HEK293 (cell line): ENCODE measurements around the gene STK11.

ENCODE experiments used
- CTCF ChIA-PET: fragments of 350-600 bp; formaldehyde crosslinking; extraction: SDS; loops from one replicate; lab custom pipeline; 2021; ENCODE audit warnings: antibody characterized with exemption; lab: Yijun Ruan, JAX
- POLR2A ChIA-PET: fragments of 300-600 bp; formaldehyde crosslinking; extraction: SDS; loops from one replicate; lab custom pipeline; 2020; ENCODE audit warnings: antibody characterized with exemption, inconsistent platforms; lab: Yijun Ruan, JAX
- H3K27ac ChIP-seq: fragments of 200-500 bp; sonication (Bioruptor generic); 2 replicates; pipeline ENCODE4 v1.5.1; 2014; ENCODE audit warnings: low read depth, low read length, control low read depth, inconsistent platforms; ENCODE audit errors: extremely low read depth
- H3K36me3 ChIP-seq, 2 experiments: fragments of 200-500 bp in 1 of 2; sonication (Bioruptor generic) in 1 of 2; 1 replicate in 1 of 2; 2 replicates in 1 of 2; pipeline ENCODE4 v1.5.1; 2014 to 2017; ENCODE audit warnings: inconsistent platforms in 2 of 2, low read length in 2 of 2; ENCODE audit not compliant: control insufficient read depth in 2 of 2, insufficient read depth in 1 of 2
- H3K4me1 ChIP-seq: fragments of 200-500 bp; sonication (Bioruptor generic); 2 replicates; pipeline ENCODE4 v1.5.1; 2014; ENCODE audit warnings: mild to moderate bottlenecking, low read length, inconsistent platforms; ENCODE audit not compliant: control insufficient read depth, insufficient read depth
- H3K4me3 ChIP-seq: 2 replicates; pipeline ENCODE4 v1.5.1; 2011; ENCODE audit warnings: low read depth, mild to moderate bottlenecking, control low read depth, low read length, moderate library complexity
- H3K9me3 ChIP-seq: fragments of 200-500 bp; sonication (Bioruptor generic); 2 replicates; pipeline ENCODE4 v1.5.1; 2014; ENCODE audit warnings: low read depth, low read length, inconsistent platforms; ENCODE audit not compliant: control insufficient read depth, insufficient read depth
- ATF2 ChIP-seq: fragments of 450-650 bp; formaldehyde crosslinking; IDR thresholded peaks from 2 replicates; pipeline ENCODE4 v1.5.1; 2016; ENCODE audit warnings: missing biosample characterization, missing genetic modification characterization, low read depth
- BCL11A ChIP-seq: fragments of 450-650 bp; formaldehyde crosslinking; IDR thresholded peaks from 2 replicates; pipeline ENCODE4 v1.5.1; 2016; ENCODE audit warnings: low read depth, missing biosample characterization, missing genetic modification characterization
- ELK4 ChIP-seq: IDR thresholded peaks from 2 replicates; pipeline ENCODE4 v1.6.1; 2011; ENCODE audit warnings: mild to moderate bottlenecking, low read depth, low read length, borderline replicate concordance
- GFI1B ChIP-seq: fragments of 450-650 bp; formaldehyde crosslinking; IDR thresholded peaks from 2 replicates; pipeline ENCODE4 v1.5.1; 2016; ENCODE audit warnings: missing biosample characterization, missing genetic modification characterization
- HOXA7 ChIP-seq: sonication (generic); formaldehyde crosslinking; IDR thresholded peaks from 2 replicates; pipeline ENCODE4 v1.8.1; 2022; ENCODE audit warnings: missing genetic modification reagents, borderline replicate concordance
- KLF7 ChIP-seq: fragments of 450-650 bp; formaldehyde crosslinking; IDR thresholded peaks from 2 replicates; pipeline ENCODE4 v1.5.1; 2016; ENCODE audit warnings: missing biosample characterization, missing genetic modification characterization, borderline replicate concordance
- MEIS1 ChIP-seq: sonication (generic); formaldehyde crosslinking; IDR thresholded peaks from 2 replicates; pipeline ENCODE4 v1.8.1; 2022; ENCODE audit warnings: missing genetic modification reagents, mild to moderate bottlenecking, borderline replicate concordance
- OSR2 ChIP-seq: fragments of 450-650 bp; formaldehyde crosslinking; IDR thresholded peaks from 2 replicates; pipeline ENCODE4 v1.5.1; 2016; ENCODE audit warnings: missing biosample characterization, missing genetic modification characterization
- PRDM10 ChIP-seq: fragments of 450-650 bp; formaldehyde crosslinking; IDR thresholded peaks from 2 replicates; pipeline ENCODE4 v1.5.1; 2016; ENCODE audit warnings: missing biosample characterization, missing genetic modification characterization
- ZBTB17 ChIP-seq: fragments of 450-650 bp; formaldehyde crosslinking; IDR thresholded peaks from 2 replicates; pipeline ENCODE4 v1.5.1; 2016; ENCODE audit warnings: missing biosample characterization, missing genetic modification characterization
- ZFP69B ChIP-seq: fragments of 450-650 bp; formaldehyde crosslinking; IDR thresholded peaks from 2 replicates; pipeline ENCODE4 v1.5.1; 2016; ENCODE audit warnings: missing biosample characterization, missing genetic modification characterization
- ZIC2 ChIP-seq: fragments of 450-650 bp; formaldehyde crosslinking; IDR thresholded peaks from 2 replicates; pipeline ENCODE4 v1.5.1; 2016; ENCODE audit warnings: missing biosample characterization, missing genetic modification characterization
- ZNF146 ChIP-seq: fragments of 450-650 bp; formaldehyde crosslinking; IDR thresholded peaks from 2 replicates; pipeline ENCODE4 v1.5.1; 2016; ENCODE audit warnings: missing biosample characterization, missing genetic modification characterization
- ZNF18 ChIP-seq: fragments of 450-650 bp; formaldehyde crosslinking; IDR thresholded peaks from 2 replicates; pipeline ENCODE4 v1.5.1; 2016; ENCODE audit warnings: missing biosample characterization, missing genetic modification characterization
- ZNF184 ChIP-seq: fragments of 450-650 bp; IDR thresholded peaks from 2 replicates; pipeline ENCODE4 v1.5.1; 2018; ENCODE audit warnings: missing biosample characterization, mild to moderate bottlenecking, missing genetic modification characterization
- ZNF2 ChIP-seq: fragments of 450-650 bp; formaldehyde crosslinking; IDR thresholded peaks from 2 replicates; pipeline ENCODE4 v1.5.1; 2016; ENCODE audit warnings: missing biosample characterization, missing genetic modification characterization
- ZNF214 ChIP-seq: fragments of 450-650 bp; formaldehyde crosslinking; IDR thresholded peaks from 2 replicates; pipeline ENCODE4 v1.5.1; 2017; ENCODE audit warnings: missing biosample characterization, mild to moderate bottlenecking, missing genetic modification characterization, borderline replicate concordance
- ZNF221 ChIP-seq: fragments of 450-650 bp; formaldehyde crosslinking; IDR thresholded peaks from 2 replicates; pipeline ENCODE4 v1.5.1; 2017; ENCODE audit warnings: missing biosample characterization, missing genetic modification characterization, borderline replicate concordance
- ZNF24 ChIP-seq: fragments of 450-650 bp; formaldehyde crosslinking; IDR thresholded peaks from 2 replicates; pipeline ENCODE4 v1.5.1; 2016; ENCODE audit warnings: missing biosample characterization, missing genetic modification characterization
- ZNF37A ChIP-seq: fragments of 450-650 bp; IDR thresholded peaks from 2 replicates; pipeline ENCODE4 v1.5.1; 2018; ENCODE audit warnings: missing biosample characterization, missing genetic modification characterization
- ZNF404 ChIP-seq: fragments of 450-650 bp; formaldehyde crosslinking; IDR thresholded peaks from 2 replicates; pipeline ENCODE4 v1.5.1; 2017; ENCODE audit warnings: missing biosample characterization, missing genetic modification characterization
- ZNF416 ChIP-seq: fragments of 450-650 bp; formaldehyde crosslinking; IDR thresholded peaks from 2 replicates; pipeline ENCODE4 v1.5.1; 2016; ENCODE audit warnings: missing biosample characterization, missing genetic modification characterization
- ZNF449 ChIP-seq: fragments of 450-650 bp; formaldehyde crosslinking; IDR thresholded peaks from 2 replicates; pipeline ENCODE4 v1.5.1; 2017; ENCODE audit warnings: missing biosample characterization, mild to moderate bottlenecking, missing genetic modification characterization, moderate library complexity
- ZNF560 ChIP-seq: fragments of 450-650 bp; formaldehyde crosslinking; IDR thresholded peaks from 2 replicates; pipeline ENCODE4 v1.5.1; 2017; ENCODE audit warnings: missing biosample characterization, missing genetic modification characterization, borderline replicate concordance
- ZNF580 ChIP-seq: fragments of 450-650 bp; formaldehyde crosslinking; IDR thresholded peaks from 2 replicates; pipeline ENCODE4 v1.5.1; 2016; ENCODE audit warnings: missing biosample characterization, missing genetic modification characterization
- ZNF600 ChIP-seq: fragments of 450-650 bp; formaldehyde crosslinking; IDR thresholded peaks from 2 replicates; pipeline ENCODE4 v1.5.1; 2016; ENCODE audit warnings: missing biosample characterization, missing genetic modification characterization
- ZNF701 ChIP-seq: fragments of 450-650 bp; formaldehyde crosslinking; IDR thresholded peaks from 2 replicates; pipeline ENCODE4 v1.5.1; 2016; ENCODE audit warnings: missing biosample characterization, missing genetic modification characterization
- ZNF830 ChIP-seq: fragments of 450-650 bp; IDR thresholded peaks from 2 replicates; pipeline ENCODE4 v1.5.0; 2018; ENCODE audit warnings: missing biosample characterization, missing genetic modification characterization, low read depth, mild to moderate bottlenecking, moderate library complexity

The STK11 gene

GRCh38 chr19:1273263-1274041 is 67.9 kb downstream of the STK11 start:
- H3K4me3 ChIP-seq = no peak overlapping the region
- ChIA-PET CTCF (interaction anchor here (0.6 to 2.8 kb wide), 3 partner anchors 29 to 551 kb away, joined by 3 to 23 read pairs (median 4); no protein-coding TSS in a partner anchor), POLR2A (interaction anchor here (0.6 to 3.4 kb wide), 8 partner anchors 8 to 81 kb away, joined by 3 to 28 read pairs (median 5); a partner anchor contains a TSS)
- peaks cover 4 to 72% of the 10 kb centered on the region in 2 experiments; a peak in 2 of 3 replicates for H3K36me3 ChIP-seq
- H3K9me3 ChIP-seq = no peaks in the 10 kb centered on the region
- peak overlapping the region; percentile 98 for H3K27ac ChIP-seq
- peaks cover 19% of the 10 kb centered on the region for H3K4me1 ChIP-seq
- no peak for TF ChIP-seq ZNF580
- TF ChIP-seq ZNF449 (tag by site-specific recombination) = no peak
- TF ChIP-seq MEIS1 = no peak
- no peak for TF ChIP-seq ZNF830 (tag by site-specific recombination)
- 0 out of 2 replicates have a peak, but pooled peaks have one; percentile 29 for TF ChIP-seq ZFP69B (tag by site-specific recombination)
- no peak for TF ChIP-seq ZNF221 (tag by site-specific recombination)
- TF ChIP-seq PRDM10 (tag by site-specific recombination) = peak; percentile 17; the same call in 1 of the 2 replicates
- no peak for TF ChIP-seq HOXA7 (CRISPR knock-in tag)
- TF ChIP-seq ZBTB17 (tag by site-specific recombination) = 0 out of 2 replicates have a peak, but pooled peaks have one; percentile 12
- no peak for TF ChIP-seq OSR2 (tag by site-specific recombination)
- no peak for TF ChIP-seq ZNF404 (tag by site-specific recombination)
- no peak for TF ChIP-seq BCL11A (tag by site-specific recombination)
- no peak for TF ChIP-seq ZNF37A (tag by site-specific recombination)
- peak; percentile 34; the same call in 1 of the 2 replicates for TF ChIP-seq ZNF600
- TF ChIP-seq ZNF146 (tag by site-specific recombination) = no peak
- no peak for TF ChIP-seq ZNF24 (tag by site-specific recombination)
- TF ChIP-seq ZNF2 (tag by site-specific recombination) = no peak; the same call in 1 of the 2 replicates
- TF ChIP-seq ZNF560 = no peak
- no peak for TF ChIP-seq ZNF18 (tag by site-specific recombination)
- no peak for TF ChIP-seq ZNF184 (tag by site-specific recombination)
- TF ChIP-seq ZNF701 (tag by site-specific recombination) = no peak
- no peak for TF ChIP-seq ELK4
- TF ChIP-seq GFI1B (tag by site-specific recombination) = no peak
- 0 out of 2 replicates have a peak, but pooled peaks have one; percentile 15 for TF ChIP-seq ZIC2 (tag by site-specific recombination)
- no peak for TF ChIP-seq ATF2 (tag by site-specific recombination)
- TF ChIP-seq KLF7 (tag by site-specific recombination) = no peak
- no peak for TF ChIP-seq ZNF416 (tag by site-specific recombination)
- no peak for TF ChIP-seq ZNF214 (tag by site-specific recombination)
